GM12891 (cell line): ENCODE results near the gene ZNF77.

Experiments
- PAX5 ChIP-seq: IDR thresholded peaks from 2 replicates; pipeline ENCODE4 v1.6.1; 2011; ENCODE audit warnings: low read length, moderate library complexity, mild to moderate bottlenecking; ENCODE audit not compliant: insufficient read depth, severe bottlenecking
- POLR2A ChIP-seq: IDR thresholded peaks from 2 replicates; pipeline ENCODE4 v1.6.1; 2011; ENCODE audit warnings: low read depth, low read length, control low read depth
- POLR2AphosphoS5 ChIP-seq: IDR thresholded peaks from 2 replicates; pipeline ENCODE4 v1.6.1; 2011; ENCODE audit warnings: low read depth, low read length, control low read depth
- SPI1 ChIP-seq: IDR thresholded peaks from 2 replicates; pipeline ENCODE4 v1.6.1; 2011; ENCODE audit warnings: low read depth, low read length, control low read depth
- TAF1 ChIP-seq: IDR thresholded peaks from 2 replicates; pipeline ENCODE4 v1.6.1; 2011; ENCODE audit warnings: low read depth, low read length, control low read depth

- TF ChIP-seq PAX5 (no peak), TAF1 (no peak), POLR2A (peak; percentile 43; the same call in 1 of the 2 replicates), POLR2AphosphoS5 (no peak), SPI1 (peak; percentile 35; the same call in 1 of the 2 replicates)
Measured at GRCh38 chr19:2944775-2945574, at the start of gene ZNF77.
